Calu3 (cell line): ENCODE measurements around the gene MLXIP. TPM values are rescaled to one million over a fixed set of nuclear protein-coding genes. Genes with fewer than 3 reads are reported as not detected.

ENCODE experiments used
- BruUV-seq: library from RNA; stranded (reverse); fragments of 400-500 nt; replicated peaks from 2 replicates; lab custom pipeline; 2021; lab: Mats Ljungman, UMichigan
- CTCF ChIA-PET: fragments of 300-600 bp; sonication (Branson Sonifier 250); formaldehyde crosslinking; loops from one replicate; lab custom pipeline; 2022; ENCODE audit warnings: antibody characterized with exemption; lab: Charles Lee
- DNase-seq: peaks from one replicate; pipeline ENCODE4 v3.0.0; 2022
- H3K27ac Mint-ChIP-seq: one replicate; pipeline ENCODE4 v1.8.0; 2022; ENCODE audit warnings: mixed read lengths; ENCODE audit not compliant: unreplicated experiment
- H3K27me3 Mint-ChIP-seq: one replicate; pipeline ENCODE4 v1.8.0; 2022; ENCODE audit warnings: mixed read lengths; ENCODE audit not compliant: unreplicated experiment
- H3K36me3 Mint-ChIP-seq: one replicate; pipeline ENCODE4 v1.8.0; 2022; ENCODE audit warnings: mild to moderate bottlenecking, moderate library complexity, mixed read lengths; ENCODE audit not compliant: insufficient read depth, unreplicated experiment
- H3K4me1 Mint-ChIP-seq: one replicate; pipeline ENCODE4 v1.8.0; 2022; ENCODE audit warnings: mild to moderate bottlenecking, low read depth, mixed read lengths; ENCODE audit not compliant: unreplicated experiment
- H3K4me3 Mint-ChIP-seq: one replicate; pipeline ENCODE4 v1.8.0; 2022; ENCODE audit warnings: mild to moderate bottlenecking, low read depth, moderate library complexity, mixed read lengths; ENCODE audit not compliant: unreplicated experiment
- H3K9me3 Mint-ChIP-seq: one replicate; pipeline ENCODE4 v1.8.0; 2022; ENCODE audit warnings: low read depth, mixed read lengths; ENCODE audit not compliant: unreplicated experiment
- CTCF ChIP-seq: fragments of 200-600 bp; IDR thresholded peaks from one replicate; pipeline ENCODE4 v1.8.0; 2022; ENCODE audit warnings: antibody characterized with exemption; ENCODE audit not compliant: unreplicated experiment
- intact Hi-C: fragments of 100-400 bp; cut with micrococcal nuclease; formaldehyde crosslinking; loops from one replicate; pipeline ENCODE4 v1.10.0; 2022; ENCODE audit not compliant: unreplicated experiment
- total RNA-seq: library from RNA; stranded (reverse); gene quantifications from 2 replicates; pipeline ENCODE4 v1.2.3, GENCODE V29; 2022

The MLXIP gene
- total RNA-seq, 1 experiment from 2014 or later = 55.3 TPM

GRCh38 chr12:122185494-122186082 is 107.0 kb downstream of the MLXIP start:
- no peak for TF ChIP-seq CTCF
- H3K4me3 Mint-ChIP-seq = no peak overlapping the region
- no TSS peak for BruUV-seq
- DNase-seq = no peak
- CTCF ChIA-PET = interaction anchor here (0.6 kb wide), 1 partner anchor 49 kb away, joined by 6 read pairs; no protein-coding TSS in a partner anchor
- no peak overlapping the region for H3K27ac Mint-ChIP-seq
- H3K27me3 Mint-ChIP-seq = peaks cover 33% of the 10 kb centered on the region
- no peaks in the 10 kb centered on the region for H3K4me1 Mint-ChIP-seq
- intact Hi-C loops = no loop called here
- no peaks in the 10 kb centered on the region for H3K9me3 Mint-ChIP-seq
- peaks cover 14% of the 10 kb centered on the region for H3K36me3 Mint-ChIP-seq

- intact Hi-C loops = no loop called here
- Mint-ChIP-seq H3K27me3 (peaks cover 33% of the 10 kb centered on the region), H3K36me3 (peaks cover 21% of the 10 kb centered on the region), H3K27ac (no peak overlapping the region), H3K4me1 (no peaks in the 10 kb centered on the region), H3K9me3 (no peaks in the 10 kb centered on the region), H3K4me3 (no peak overlapping the region)
- CTCF ChIA-PET = interaction anchor here (1.0 kb wide), 1 partner anchor 57 kb away, joined by 4 read pairs; no protein-coding TSS in a partner anchor
- TF ChIP-seq CTCF = no peak
- no TSS peak for BruUV-seq
- no peak for DNase-seq
Observed at GRCh38 chr12:122187466-122187865, 108.9 kb downstream of the MLXIP start.

- Mint-ChIP-seq H3K36me3 (peaks cover 11% of the 10 kb centered on the region), H3K27ac (no peak overlapping the region), H3K9me3 (no peaks in the 10 kb centered on the region), H3K27me3 (peaks cover 21% of the 10 kb centered on the region), H3K4me1 (no peaks in the 10 kb centered on the region), H3K4me3 (no peak overlapping the region)
- intact Hi-C loops = loop anchor here (10.0 kb wide), 1 partner anchor 275 kb away; the partner anchor contains the start of gene CFAP251
- TF ChIP-seq CTCF = no peak
- BruUV-seq = no TSS peak
- no peak for DNase-seq
- CTCF ChIA-PET = interaction anchor here (1.7 kb wide), 1 partner anchor 135 kb away, joined by 7 read pairs; no protein-coding TSS in a partner anchor
Observed at GRCh38 chr12:122189626-122190475, 111.3 kb downstream of the MLXIP start.

GRCh38 chr12:122190842-122191668 is 112.5 kb downstream of the MLXIP start:
- Mint-ChIP-seq H3K4me1 (no peaks in the 10 kb centered on the region), H3K4me3 (no peak overlapping the region), H3K27ac (no peak overlapping the region), H3K9me3 (peaks cover 6% of the 10 kb centered on the region), H3K27me3 (peaks cover 27% of the 10 kb centered on the region), H3K36me3 (peaks cover 7% of the 10 kb centered on the region)
- no TSS peak for BruUV-seq
- peak; percentile 86 for DNase-seq
- TF ChIP-seq CTCF = peak; percentile 84
- CTCF ChIA-PET = interaction anchor here (0.5 to 1.7 kb wide), 9 partner anchors 16 to 274 kb away, joined by 3 to 12 read pairs (median 3); no protein-coding TSS in a partner anchor
- intact Hi-C loops = loop anchor here (1.0 to 10.0 kb wide), 3 partner anchors 60 to 276 kb away; partner anchors contain the start of gene CFAP251
